Adrenal gland (tissue), 12 donors: ENCODE data around the gene MARK3. TPM values are rescaled to one million over a fixed set of nuclear protein-coding genes. Genes with fewer than 3 reads are reported as not detected.
"Not testable (repeated sequence)": the region's sequence is repeated elsewhere in the genome, so short reads cannot be mapped to it uniquely, and the experiment has no call there.

Experiments used
- DNase-seq, 7 donors: peaks; one replicate each; pipeline ENCODE4 v3.0.0-alpha.2; 2019 to 2020
- H3K27ac ChIP-seq, 5 donors: fragments of 200-600 bp; sonication (generic) in 4 of 5; 1 replicate in 3 of 5; 2 replicates in 2 of 5; pipeline versions ENCODE4 v1.5.1 to v1.8.0; 2016 to 2020; ENCODE audit warnings: mild to moderate bottlenecking in 1 of 5
- H3K27me3 ChIP-seq: fragments of 200-600 bp; 2 replicates; pipeline ENCODE4 v1.8.0; 2021
- H3K36me3 ChIP-seq, 2 donors: fragments of 200-600 bp; replicated peaks in 1 of 2; 1 replicate in 1 of 2; 2 replicates in 1 of 2; pipeline versions ENCODE4 v1.5.1 to v1.8.0; 2018 to 2022
- H3K4me1 ChIP-seq, 2 donors: fragments of 200-600 bp; replicated peaks in 1 of 2; 1 replicate in 1 of 2; 2 replicates in 1 of 2; pipeline versions ENCODE4 v1.5.1 to v1.8.0; 2018 to 2021
- H3K4me3 ChIP-seq, 4 donors: fragments of 200-600 bp; sonication (generic) in 3 of 4; one replicate each; pipeline ENCODE4 v1.5.1; 2016 to 2018
- H3K9me3 ChIP-seq, 3 donors: fragments of 200-600 bp; sonication (generic) in 1 of 3; replicated peaks in 1 of 3; 1 replicate in 2 of 3; 2 replicates in 1 of 3; pipeline versions ENCODE4 v1.5.1 to v1.8.0; 2016 to 2021
- CTCF ChIP-seq, 6 experiments: fragments of 450-650 bp in 4 of 6; fragments of 200-600 bp in 2 of 6; sonication (generic) in 1 of 6; IDR thresholded peaks; 1 replicate in 5 of 6; 2 replicates in 1 of 6; pipeline versions ENCODE4 v1.5.1 to v1.8.0; 2016 to 2021; ENCODE audit warnings: antibody characterized with exemption in 6 of 6, mild to moderate bottlenecking in 2 of 6, moderate library complexity in 1 of 6
- POLR2A ChIP-seq, 2 donors: fragments of 450-650 bp; IDR thresholded peaks; one replicate each; pipeline ENCODE4 v1.6.1; 2017; ENCODE audit warnings: antibody characterized with exemption in 2 of 2, mild to moderate bottlenecking in 2 of 2, moderate library complexity in 1 of 2
- WGBS, 4 donors: extraction: QIAGEN DNeasy Blood & Tissue Kit in 2 of 4; methylation state at CpG; one replicate each; pipeline versions ENCODE4 v1.1.5 to v1.1.7; 2013 to 2017; 5-methylcytosine and 5-hydroxymethylcytosine counted together
- intact Hi-C, 2 donors: fragments of 100-400 bp; cut with DNase I; formaldehyde crosslinking; loops; one replicate each; pipeline versions ENCODE4 v1.14.1 to v1.15.0; 2022 to 2023
- polyA plus RNA-seq, 3 donors: library from polyadenylated mRNA; stranded (reverse); fragments of 200-250 nt in 2 of 3; fragments of 350-450 nt in 1 of 3; fragmentation: Illumina TruSeq in 1 of 3; extraction: RNeasy Lipid Tissue Mini Kit (QIAGEN cat#74804) in 1 of 3; gene quantifications; one replicate each; pipeline ENCODE4 v1.2.3, GENCODE V29; 2013 to 2014
- total RNA-seq, 9 donors: library from RNA; depleted of rRNA in 4 of 9; stranded (reverse); fragments of >200 nt in 4 of 9; fragments of 120-200 nt in 1 of 9; fragmentation: NEBNext Ultra II Directional in 1 of 9; extraction: Animal tissue kit (Norgen Biotek cat#: 25700) in 1 of 9; gene quantifications; one replicate each; pipeline versions ENCODE4 v1.1.0 to v1.2.4, GENCODE V29; 2013 to 2023
- donor health status: healthy with polysubstance abuse.
- donor health status: Bipolar disorder and iron deficiency.
- donor health status: DM: yes; HTN: yes; CAD: no.
- donor health status: DM: no; HTN: no; CAD: no.
- donor health status: DM: no; HTN: no; CAD: no.
- donor health status: DM: yes; HTN: yes; CAD: no.

The MARK3 gene
- total and polyA plus RNA-seq, 12 donors: 73.1 to 233 (median 94.6) TPM

- TF ChIP-seq POLR2A (IDR thresholded peaks at IDR 0.05): no peak
- no peak for TF ChIP-seq CTCF (IDR thresholded peaks at IDR 0.05)
- Histone ChIP-seq H3K4me1 (peaks cover 18 to 29% of the 10 kb centered on the region in 2 donors), H3K9me3 (no peaks in the 10 kb centered on the region), H3K27me3 (no peaks in the 10 kb centered on the region), H3K27ac (no peak overlapping the region), H3K4me3 (no peak overlapping the region), H3K36me3 (peaks cover 0 to 8% of the 10 kb centered on the region in 2 donors)
- peak in 2 of 7 donors; percentile 13 to 19 for DNase-seq
- WGBS, 4 donors: 84 to 94% (median 91%) methylated on average over 17 to 26 of the region's 26 CpGs
- intact Hi-C loops: no loop called here
These were observed 125.8 kb downstream of the MARK3 start for GRCh38 chr14:103510724-103511693.

- 94 to 98% (median 96%) methylated on average over 8 of the region's 8 CpGs for WGBS, 4 donors
- DNase-seq: peak in 2 of 7 donors; percentile 13 to 14
These were observed 127.0 kb downstream of the MARK3 start for GRCh38 chr14:103512180-103512579.

GRCh38 chr14:103512701-103513611 lies 127.7 kb downstream of the MARK3 start:
- peak in 6 of 7 donors; percentile 62 to 86 (median 80) for DNase-seq
- WGBS, 4 donors: 43 to 81% (median 60%) methylated on average over 15 to 25 of the region's 25 CpGs
- intact Hi-C loops: no loop called here
- peaks cover 14 to 22% of the 10 kb centered on the region in 2 donors for H3K4me1 ChIP-seq
- H3K27me3 ChIP-seq: no peaks in the 10 kb centered on the region
- H3K4me3 ChIP-seq: no peak overlapping the region
- H3K36me3 ChIP-seq: peaks cover 0 to 5% of the 10 kb centered on the region in 2 donors
- peak overlapping the region in 3 of 5 donors; percentile 46 to 76 (median 66) for H3K27ac ChIP-seq
- no peaks in the 10 kb centered on the region for H3K9me3 ChIP-seq
- TF ChIP-seq POLR2A (IDR thresholded peaks at IDR 0.05) (peak in 1 of 2 donors; percentile 25), CTCF (IDR thresholded peaks at IDR 0.05) (no peak)

More at GRCh38 chr14:103512180-103512579, 127.0 kb downstream of the MARK3 start:
- H3K27ac ChIP-seq: peak overlapping the region in 3 of 5 donors; percentile 46 to 76 (median 66)
- H3K4me3 ChIP-seq, intact Hi-C loops, H3K27me3 ChIP-seq, H3K36me3 ChIP-seq, H3K9me3 ChIP-seq: not testable (repeated sequence)
- H3K4me1 ChIP-seq: peaks cover 18 to 25% of the 10 kb centered on the region in 2 donors

GRCh38 chr14:103514596-103515421 lies 129.6 kb downstream of the MARK3 start:
- TF ChIP-seq POLR2A (IDR thresholded peaks at IDR 0.05) (no peak), CTCF (IDR thresholded peaks at IDR 0.05) (no peak)
- DNase-seq: peak in 2 of 7 donors; percentile 16 to 17
- Histone ChIP-seq H3K9me3 (no peaks in the 10 kb centered on the region), H3K4me3 (no peak overlapping the region), H3K27me3 (no peaks in the 10 kb centered on the region), H3K4me1 (peaks cover 2 to 22% of the 10 kb centered on the region in 2 donors), H3K36me3 (peaks cover 0 to 5% of the 10 kb centered on the region in 2 donors), H3K27ac (no peak overlapping the region)
- WGBS, 4 donors: 83 to 94% (median 86%) methylated on average over 11 to 18 of the region's 18 CpGs
- intact Hi-C loops: no loop called here
